ENCODE results near the gene RUNX1.
"Not testable (repeated sequence)": the region's sequence is repeated elsewhere in the genome, so short reads cannot be mapped to it uniquely, and the experiment has no call there.

Gene RUNX1

GRCh38 chr21:35016517-35017188 is 32.4 kb downstream of the RUNX1 start:
- no peak for DNase-seq (ENCODE audit: low read depth in 3 of 3)

GRCh38 chr21:35016071-35016470 is 33.0 kb downstream of the RUNX1 start:
- DNase-seq (ENCODE audit: low read depth in 3 of 3), result no peak

- DNase-seq (ENCODE audit: low read depth in 3 of 3), result no peak
Observed at GRCh38 chr21:35015435-35016024, 33.6 kb downstream of the RUNX1 start.

GRCh38 chr21:35014302-35015041 is 34.6 kb downstream of the RUNX1 start:
- DNase-seq (ENCODE audit: low read depth in 3 of 3), result no peak

GRCh38 chr21:35011681-35012080 is 37.4 kb downstream of the RUNX1 start:
- no peak for DNase-seq (ENCODE audit: low read depth in 3 of 3)

- no peak for DNase-seq (ENCODE audit: low read depth in 3 of 3)
Observed at GRCh38 chr21:35010447-35010846, 38.7 kb downstream of the RUNX1 start.

- DNase-seq (ENCODE audit: low read depth in 3 of 3), result no peak
Observed at GRCh38 chr21:35007348-35007747, 41.8 kb downstream of the RUNX1 start.

GRCh38 chr21:35006771-35007170 is 42.3 kb downstream of the RUNX1 start:
- DNase-seq (ENCODE audit: low read depth in 3 of 3), result no peak

- no peak for DNase-seq (ENCODE audit: low read depth in 3 of 3)
Observed at GRCh38 chr21:35006248-35006647, 42.9 kb downstream of the RUNX1 start.

GRCh38 chr21:35005560-35006224 is 43.4 kb downstream of the RUNX1 start:
- no peak for DNase-seq (ENCODE audit: low read depth in 3 of 3)

GRCh38 chr21:35005077-35005476 is 44.0 kb downstream of the RUNX1 start:
- DNase-seq (ENCODE audit: low read depth in 3 of 3), result no peak

- no peak for DNase-seq (ENCODE audit: low read depth in 3 of 3)
Observed at GRCh38 chr21:35004314-35004713, 44.8 kb downstream of the RUNX1 start.

- no peak for DNase-seq (ENCODE audit: low read depth in 3 of 3)
Observed at GRCh38 chr21:35002879-35003722, 46.0 kb downstream of the RUNX1 start.

- no peak for DNase-seq (ENCODE audit: low read depth in 3 of 3)
Observed at GRCh38 chr21:34999397-34999941, 49.6 kb downstream of the RUNX1 start.

GRCh38 chr21:34998176-34998575 is 50.9 kb downstream of the RUNX1 start:
- no peak for DNase-seq (ENCODE audit: low read depth in 3 of 3)

- no peak for DNase-seq (ENCODE audit: low read depth in 3 of 3)
Observed at GRCh38 chr21:34997294-34997693, 51.8 kb downstream of the RUNX1 start.

- DNase-seq (ENCODE audit: low read depth in 3 of 3), result no peak
Observed at GRCh38 chr21:34996304-34997101, 52.6 kb downstream of the RUNX1 start.

GRCh38 chr21:34995979-34996303 is 53.2 kb downstream of the RUNX1 start:
- no peak for DNase-seq (ENCODE audit: low read depth in 3 of 3)

- no peak for DNase-seq (ENCODE audit: low read depth in 3 of 3)
Observed at GRCh38 chr21:34994766-34995631, 54.1 kb downstream of the RUNX1 start.

GRCh38 chr21:34993521-34993921 is 55.6 kb downstream of the RUNX1 start:
- DNase-seq (ENCODE audit: low read depth in 3 of 3), result not testable (repeated sequence)

Data from stimulated activated CD4-positive, alpha-beta T cell treated with anti-CD3 and anti-CD28 coated beads, TNF-alpha, amount 100 ng/mL, for 4 hours (primary cell).